T1000 (cell line): Measurements from ENCODE around the gene GATA5.
"Not testable (repeated sequence)": the region's sequence is repeated elsewhere in the genome, so short reads cannot be mapped to it uniquely, and the experiment has no call there.

Experiments used
- DNase-seq: peaks from one replicate; lab custom pipeline; 2025; ENCODE audit warnings: mixed read lengths; lab: John Stamatoyannopoulos, UW

The GATA5 gene

DNA sequence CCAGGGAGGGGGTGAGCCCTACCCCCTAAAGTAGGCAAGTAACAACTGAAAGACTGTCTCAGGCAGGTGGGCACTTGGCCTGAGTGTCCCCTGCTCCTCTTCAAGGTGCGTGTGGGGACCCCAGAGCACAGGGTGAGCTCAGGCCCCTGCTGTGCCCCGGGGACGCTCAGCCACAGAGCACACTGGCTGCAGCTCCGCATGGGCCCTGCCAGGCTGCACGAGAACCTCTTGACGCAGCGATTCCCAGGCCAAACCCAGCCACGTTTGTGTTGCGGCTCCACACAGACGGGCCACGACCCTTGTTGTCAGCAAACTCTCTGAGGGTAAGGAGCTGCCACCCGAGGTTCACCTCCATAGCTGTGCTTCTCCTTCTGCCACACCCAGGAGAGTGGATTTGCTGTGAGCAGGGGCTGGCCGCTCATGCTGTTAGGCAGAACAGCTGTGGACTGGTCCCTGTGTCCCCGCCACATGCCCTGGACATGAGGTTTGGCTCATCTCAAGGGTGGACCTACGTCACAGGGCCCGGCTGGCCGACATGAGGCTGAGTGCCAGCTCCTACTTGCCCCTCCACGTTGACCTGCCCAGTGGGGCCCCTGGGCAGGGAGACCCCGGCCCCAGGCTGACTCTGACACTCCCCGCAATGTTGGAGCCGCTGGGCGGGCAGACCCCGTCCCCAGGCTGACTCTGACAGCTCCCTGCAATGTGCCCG, 29.7 kb upstream of the GATA5 start:
- no peak for DNase-seq

DNA sequence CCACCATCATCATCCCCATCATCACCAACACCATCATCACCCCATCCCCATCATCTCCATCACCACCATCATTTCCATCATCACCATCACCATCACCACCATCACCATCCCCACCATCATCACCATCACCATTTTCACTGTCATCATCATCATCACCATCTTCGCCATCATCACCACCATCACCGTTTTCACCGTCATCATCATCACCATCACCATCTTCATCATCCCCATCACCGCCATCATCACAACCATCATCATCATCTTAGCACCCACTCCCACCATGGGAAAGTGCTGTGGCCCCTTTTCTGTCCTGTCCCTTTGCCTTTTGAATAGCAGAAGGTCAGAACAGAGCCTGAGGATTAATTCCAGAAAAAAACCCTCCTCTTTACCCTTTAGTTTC, 28.5 kb upstream of the GATA5 start:
- DNase-seq: no peak

DNA sequence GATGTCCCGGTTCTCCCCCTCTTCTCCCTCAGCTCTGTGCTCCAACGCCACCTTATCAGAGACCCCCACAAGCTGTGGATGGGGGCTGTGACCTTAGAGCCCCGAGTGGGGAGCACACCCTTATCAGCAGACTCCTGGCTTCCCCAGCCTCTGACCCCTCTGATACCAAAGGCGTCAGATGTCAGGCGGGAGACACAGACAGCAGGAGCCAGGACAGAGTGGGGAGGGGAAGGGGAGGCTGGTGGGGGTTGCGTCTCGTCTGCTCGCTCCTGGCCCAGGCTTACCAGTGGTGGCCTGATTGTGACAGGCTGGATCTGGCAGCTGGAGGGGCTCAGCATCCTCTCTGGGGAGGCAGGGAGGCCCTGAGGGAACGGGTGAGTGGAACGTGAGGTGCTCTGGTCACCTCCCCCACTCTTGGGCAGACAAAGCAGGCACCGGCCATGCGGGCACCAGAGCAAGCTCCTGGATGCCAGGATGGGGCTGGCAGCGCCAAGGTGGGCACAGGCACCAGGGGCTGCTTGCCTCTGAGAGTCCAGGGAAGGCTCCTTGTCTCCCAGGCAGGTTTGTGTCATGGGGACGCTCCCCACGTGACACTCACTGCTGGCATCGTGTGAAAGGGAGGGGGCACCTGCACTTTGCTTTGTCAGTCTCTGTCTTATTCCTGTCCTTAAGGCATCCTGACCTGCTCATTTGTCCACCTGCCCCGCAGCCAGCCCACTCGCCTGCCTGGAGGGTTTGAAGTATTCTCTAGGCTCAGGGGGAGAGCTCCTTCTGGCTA, 27.8 kb upstream of the GATA5 start:
- DNase-seq: no peak

DNA sequence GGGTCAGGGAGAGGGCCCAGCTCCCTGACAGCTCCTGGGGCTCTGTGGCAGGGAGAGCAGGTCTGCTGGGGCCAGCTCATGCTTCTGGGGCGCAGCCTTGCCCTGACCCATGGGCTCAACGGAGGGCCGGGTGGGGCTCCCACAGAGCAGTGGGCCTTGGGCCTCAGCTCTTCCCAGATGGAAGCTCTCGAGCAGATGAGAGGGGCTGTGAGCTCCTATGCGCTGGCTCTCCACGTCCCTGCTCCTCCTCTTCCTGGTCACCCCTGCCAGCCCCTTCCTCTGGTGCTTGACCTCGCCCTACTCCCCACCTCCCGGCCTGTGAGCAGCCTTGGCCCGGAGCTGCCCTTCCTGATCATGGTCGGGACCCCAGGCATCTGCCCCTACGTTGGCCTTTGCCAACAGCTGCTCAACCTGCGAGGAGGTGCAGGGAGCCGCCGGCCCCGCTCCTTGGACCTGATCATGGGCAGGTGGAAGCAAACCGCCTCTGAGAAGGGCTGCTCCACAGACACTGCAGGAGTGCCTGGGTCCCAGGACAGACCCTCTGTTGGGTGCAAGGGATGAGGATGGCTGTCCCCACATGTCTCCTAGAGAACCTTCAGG, 26.8 kb upstream of the GATA5 start:
- no peak for DNase-seq

DNA sequence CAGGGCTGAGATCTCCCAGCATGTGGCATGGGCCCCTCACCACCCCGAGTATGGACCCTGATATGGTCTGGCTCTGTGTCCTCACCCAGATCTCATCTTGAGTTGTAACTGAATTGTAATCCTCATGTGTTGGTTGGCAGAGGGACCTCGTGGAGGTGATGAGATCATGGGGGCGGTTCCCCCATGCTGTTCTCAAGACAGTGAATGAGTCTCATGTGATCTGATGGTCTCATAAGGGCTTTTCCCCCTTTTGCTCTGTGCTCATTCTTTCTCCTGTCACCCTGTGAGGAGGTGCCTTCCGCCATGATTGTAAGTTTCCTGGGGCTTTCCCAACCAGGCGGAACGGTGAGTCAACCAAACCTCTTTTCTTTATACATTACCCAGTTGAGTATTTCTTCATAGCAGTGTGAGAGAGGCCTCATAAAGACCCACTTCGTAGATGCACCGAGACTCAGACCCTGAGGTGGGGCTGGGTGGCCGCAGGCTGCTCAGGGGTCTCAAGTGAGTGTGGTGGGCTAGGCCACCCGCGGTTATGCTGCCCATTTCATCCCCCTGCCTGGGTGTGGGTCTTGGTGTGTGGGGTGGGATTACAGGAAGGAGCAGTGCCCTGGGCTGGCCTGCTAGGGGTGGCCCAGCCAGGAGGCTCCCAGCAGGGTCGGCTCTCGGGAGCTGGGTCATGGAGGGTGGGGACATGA, 26.2 kb upstream of the GATA5 start:
- no peak for DNase-seq

DNA sequence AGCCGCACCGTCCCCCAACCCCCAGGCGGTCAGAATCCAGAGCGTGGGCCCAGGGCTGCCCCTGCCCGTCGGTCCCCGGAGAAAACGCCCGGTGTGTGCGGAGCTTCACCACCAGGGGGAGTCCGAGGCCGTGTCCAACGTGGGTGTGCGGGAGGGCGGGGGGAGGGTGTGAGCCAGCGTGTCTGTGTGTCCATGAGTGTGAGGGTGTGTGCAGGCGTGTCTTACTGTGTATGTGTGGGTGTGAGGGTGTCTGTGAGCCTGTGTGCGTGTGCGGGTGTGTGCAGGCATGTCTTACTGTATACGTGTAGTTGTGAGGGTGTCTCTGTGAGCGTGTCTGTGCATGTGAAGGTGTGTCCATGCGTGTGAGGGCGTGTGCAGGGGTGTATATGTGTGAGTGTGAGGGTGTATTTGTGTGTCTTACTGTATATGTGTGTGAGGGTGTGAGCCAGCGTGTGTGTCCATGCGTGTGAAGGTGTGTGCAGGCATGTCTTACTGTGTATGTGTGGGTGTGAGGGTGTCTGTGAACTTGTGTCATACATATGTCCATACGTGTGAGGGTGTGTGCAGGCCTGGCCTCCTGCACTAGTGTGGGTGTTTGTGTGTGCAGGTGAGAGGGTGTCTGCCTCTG, 24.6 kb upstream of the GATA5 start:
- DNase-seq: no peak

DNA sequence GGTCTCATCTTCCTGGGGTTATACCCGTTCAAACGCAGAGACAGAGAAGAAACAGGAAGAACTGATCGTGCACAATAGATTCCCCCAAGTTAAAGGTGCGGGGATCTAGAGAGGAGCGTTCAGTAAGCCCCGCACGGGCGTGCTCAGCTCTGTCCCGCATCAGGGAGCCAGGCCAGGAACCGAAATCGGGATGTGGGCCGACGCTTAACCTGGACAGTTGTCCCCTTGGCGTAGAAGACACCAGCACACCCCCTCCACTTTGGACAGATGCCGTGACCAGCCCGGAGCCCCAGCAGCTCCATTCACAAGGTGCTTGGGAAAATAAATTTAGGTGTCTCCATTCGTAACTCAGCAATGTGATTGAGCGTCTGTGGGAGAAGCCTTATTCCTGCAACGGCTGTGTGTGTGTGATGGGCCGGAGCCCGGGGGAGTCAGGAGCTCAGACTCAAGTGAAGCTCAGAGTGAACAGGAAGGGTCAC, 24.0 kb upstream of the GATA5 start:
- no peak for DNase-seq

DNA sequence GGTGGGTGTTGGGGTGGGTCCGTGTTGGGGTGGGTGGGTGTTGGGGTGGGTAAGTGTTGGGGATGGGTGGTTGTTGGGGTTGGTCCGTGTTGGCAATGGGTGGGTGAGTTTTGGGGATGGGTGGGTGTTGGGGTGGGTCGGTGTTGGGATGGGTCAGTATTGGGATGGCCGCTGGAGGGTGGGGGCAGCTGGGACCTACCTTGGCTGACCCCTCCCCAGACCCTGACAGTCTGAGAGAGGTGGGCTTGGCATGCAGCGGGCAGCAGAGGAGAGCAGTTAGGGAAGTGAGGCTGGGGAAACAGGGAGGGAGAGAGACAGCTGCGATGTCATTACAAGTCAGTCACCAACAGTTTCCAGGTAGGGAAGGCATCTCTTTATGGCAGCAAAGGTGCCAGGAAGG, 23.1 kb upstream of the GATA5 start:
- no peak for DNase-seq

DNA sequence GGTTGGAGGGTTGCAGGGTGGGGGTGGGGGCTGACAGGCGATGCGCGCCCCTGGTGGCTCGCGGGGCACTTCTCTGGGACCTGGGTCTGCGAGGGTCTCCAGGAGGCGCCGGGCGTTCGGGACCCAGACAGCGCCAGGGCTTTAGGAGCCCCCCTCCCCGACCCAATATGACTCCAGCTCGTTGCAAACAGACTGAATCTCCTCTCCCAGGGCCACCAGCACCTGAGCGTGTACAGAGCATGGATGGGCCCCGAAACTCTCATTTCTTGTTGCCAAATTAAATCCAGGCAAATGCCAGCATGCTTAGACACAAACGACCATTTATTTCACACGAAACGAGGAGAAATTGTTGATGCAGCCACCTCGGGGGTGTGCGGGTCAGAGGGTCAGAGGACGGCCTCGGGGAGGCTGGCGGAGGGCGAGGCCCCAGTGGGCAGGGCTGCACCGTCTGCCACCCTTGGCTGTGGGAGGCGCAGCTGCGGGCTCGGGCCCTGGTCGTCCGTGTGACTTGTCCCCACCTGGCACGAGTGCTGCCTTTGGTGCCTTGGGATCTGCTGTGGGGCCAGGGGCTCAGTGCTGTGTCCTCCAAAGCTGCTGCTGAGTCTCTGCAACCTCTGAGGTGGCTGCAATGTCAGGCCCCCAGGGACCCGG, 20.9 kb upstream of the GATA5 start:
- DNase-seq: no peak

DNA sequence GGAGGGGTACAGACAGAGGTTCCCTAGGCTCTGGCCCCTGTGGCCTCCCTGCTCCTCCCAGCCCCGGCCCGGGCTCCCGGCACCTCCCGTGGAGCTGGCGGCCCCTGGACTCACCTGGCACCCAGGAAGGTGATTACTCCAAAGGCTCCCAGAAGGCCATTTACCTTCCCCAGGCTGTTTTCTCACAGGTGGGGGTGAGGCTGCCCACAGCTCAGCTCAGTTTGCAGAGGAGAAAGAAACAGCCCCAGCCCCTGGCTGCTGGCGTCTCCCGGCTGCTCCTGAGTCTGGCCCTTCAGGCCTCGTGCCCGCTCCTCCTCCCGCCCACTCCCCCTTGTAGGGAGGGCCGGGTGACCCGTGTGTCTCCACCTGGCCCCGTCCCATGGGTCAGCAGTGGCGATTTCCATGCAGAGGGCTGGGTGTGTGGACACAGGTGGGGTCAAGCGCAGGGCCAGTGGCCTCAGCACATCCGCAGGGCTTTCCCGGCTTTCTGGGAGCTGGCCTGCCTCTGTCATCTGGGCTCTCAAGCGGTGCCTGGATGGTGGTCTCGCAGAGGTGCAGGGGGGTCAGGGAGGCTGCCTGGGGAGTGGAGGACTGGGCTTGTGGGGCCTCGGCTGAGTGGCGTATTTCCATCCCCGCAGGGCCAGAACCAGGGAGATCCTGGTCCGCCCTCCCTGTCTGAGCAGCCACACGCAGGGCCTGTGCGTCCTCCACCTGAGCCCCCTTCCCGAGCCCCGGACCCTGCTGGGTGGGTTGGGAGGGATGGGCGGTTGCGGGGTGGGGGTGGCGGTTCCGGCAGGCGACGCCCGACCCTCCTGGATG, 20.2 kb upstream of the GATA5 start:
- DNase-seq: no peak

DNA sequence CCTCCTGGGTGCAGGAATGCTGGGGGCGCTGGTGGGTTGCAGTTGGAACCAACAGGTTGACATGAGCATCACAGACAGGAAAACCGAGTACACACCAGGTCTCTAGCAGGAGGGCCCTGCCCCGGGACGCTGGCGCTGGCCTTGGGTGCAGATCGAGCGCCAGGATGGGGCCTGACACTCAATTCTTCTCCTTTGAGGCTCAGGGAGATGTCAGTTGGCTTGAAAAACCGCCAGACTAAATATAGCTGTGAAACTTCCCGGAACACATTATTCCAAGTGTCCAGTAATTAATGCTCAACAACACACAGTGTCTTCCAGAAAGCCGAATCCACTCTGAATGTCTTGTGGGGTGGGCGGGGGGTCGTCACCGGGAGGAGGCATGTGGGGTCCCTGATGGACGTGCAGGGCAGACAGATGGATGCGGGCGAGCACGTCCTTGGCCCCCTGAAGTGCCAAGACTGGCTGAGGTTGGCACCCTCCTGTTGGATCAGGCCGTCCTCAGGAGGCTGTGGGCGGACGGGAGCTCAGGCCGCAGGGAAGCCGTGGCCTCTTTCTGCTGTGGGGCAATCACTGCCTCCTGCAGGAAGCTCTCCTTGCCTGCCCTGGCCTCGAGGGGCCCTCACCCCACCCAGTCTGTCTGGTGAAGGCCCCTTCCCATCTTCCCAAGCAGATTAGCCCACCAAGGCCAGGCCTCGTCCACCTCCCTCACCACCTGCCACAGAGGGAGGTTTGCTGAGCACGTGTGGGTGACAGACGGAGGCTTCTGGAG, 19.4 kb upstream of the GATA5 start:
- no peak for DNase-seq

DNA sequence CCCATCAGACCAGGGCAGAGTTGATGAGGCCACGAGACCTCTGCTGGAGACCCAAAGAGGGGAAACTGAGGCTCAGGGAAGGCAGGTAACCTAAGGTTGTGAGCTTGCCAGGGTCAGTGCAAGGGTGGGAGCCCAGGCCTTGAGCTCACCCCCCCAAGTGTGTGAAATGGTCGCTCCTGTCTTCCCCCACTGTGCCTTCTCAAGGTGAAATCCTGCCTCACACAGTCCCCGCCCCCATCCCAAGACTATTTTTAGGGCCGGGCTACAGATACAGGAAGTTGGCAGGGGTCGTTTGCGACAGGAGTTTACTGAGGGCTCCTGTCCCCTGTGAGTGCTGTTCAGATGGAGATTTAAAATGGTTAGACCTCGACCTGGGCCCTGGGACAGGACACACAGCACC, 18.7 kb upstream of the GATA5 start:
- no peak for DNase-seq

DNA sequence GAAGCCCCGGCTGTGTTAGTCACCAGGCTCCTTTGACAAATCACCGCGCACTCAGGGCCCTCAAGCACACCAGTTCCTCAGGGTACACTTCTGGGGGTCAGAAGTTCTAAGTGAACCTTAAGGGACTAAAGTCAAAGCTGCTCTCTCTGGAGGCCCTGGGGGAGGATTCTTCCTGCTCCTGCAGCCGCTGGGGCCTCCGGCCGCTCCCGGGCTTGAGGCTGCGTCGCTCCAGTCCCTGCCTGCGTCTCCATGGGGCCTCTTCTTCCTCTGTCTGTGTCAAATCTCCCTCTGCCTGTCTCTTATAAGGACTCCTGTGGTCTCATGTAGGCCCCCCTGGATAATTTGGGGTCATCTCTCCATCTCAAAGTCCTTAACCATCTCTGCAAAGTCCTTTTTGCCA, 18.1 kb upstream of the GATA5 start:
- no peak for DNase-seq

DNA sequence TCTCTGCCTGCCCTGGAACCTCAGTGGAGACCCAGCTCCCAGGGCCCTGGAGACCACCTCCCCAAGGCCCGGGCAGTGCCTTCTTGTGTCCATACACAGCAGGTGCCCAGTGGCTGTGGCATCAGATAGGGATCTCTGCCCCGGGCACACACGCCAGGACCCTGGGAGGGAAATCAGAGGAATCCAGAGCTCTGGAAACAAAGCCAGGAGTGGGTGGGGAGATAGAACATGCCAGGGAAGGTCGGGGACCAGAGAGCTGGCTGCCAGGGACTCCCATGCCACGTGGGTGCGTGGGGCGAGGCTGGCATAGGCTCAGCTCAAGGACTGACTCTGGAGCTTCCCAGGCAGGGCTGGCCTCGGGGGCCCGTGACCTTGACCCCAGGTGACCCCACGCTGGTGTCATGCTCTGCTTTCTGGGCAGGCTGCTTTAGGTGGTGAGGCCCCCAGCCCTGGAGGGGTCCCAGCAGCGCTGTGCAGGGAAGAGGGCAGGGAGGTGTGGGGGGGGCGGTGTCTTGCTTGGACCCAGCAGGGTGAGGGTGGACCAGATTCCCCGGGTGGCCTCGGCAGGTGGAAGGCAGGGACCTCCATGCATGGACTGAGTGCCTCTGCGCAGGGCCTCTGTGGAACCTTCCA, 17.6 kb upstream of the GATA5 start:
- no peak for DNase-seq

DNA sequence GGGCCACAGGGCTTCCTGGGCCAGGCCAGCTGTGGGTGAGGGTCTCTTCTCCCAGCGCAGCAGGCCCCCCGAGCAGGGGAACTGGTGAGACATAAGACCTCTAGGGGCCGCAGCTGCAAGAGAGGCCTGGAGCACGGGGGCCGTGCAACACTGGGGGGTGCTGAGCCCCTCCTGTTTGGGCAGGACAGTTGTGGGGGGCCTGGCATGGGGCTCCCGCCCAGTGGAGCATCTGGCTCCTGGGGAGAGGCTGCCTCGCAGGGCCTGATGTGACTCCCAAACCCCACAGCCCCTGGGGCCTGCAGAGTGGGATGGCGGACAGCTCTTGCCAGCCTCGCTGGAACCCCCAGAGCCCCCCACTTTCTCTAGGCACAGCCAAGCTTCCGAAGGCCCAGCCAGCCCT, 16.9 kb upstream of the GATA5 start:
- DNase-seq: no peak

DNA sequence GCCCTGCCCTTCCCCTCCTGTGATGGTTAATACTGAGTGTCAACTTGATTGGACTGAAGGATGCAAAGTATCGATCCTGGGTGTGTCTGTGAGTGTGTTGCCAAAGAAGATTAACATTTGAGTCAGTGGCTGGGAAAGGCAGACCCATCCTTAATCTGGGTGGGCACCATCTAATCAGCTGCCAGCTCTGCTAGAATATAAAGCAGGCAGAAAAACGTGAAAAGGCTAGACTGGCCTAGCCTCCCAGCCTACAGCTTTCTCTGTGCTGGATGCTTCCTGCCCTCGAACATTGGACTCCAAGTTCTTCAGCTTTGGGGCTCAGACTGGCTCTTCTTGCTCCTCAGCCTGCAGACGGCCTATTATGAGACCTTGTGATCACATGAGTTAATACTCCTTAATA, 15.0 kb upstream of the GATA5 start:
- DNase-seq: not testable (repeated sequence)

DNA sequence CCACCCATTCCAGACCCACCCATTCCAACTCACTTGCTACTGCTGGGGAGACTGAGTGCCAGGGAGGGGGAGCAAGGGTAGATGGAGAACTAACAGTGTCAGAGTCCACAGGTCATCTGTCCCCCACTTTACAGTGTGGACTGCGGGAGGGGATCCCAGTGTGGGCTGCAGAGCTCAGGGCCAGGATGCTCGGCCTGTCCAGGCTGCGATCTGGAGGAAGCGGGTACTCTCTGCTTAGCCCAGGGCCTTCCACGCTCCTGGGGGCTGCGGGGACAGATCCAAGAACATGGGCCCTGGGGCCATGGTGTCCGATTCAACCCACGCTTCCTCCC, 14.1 kb upstream of the GATA5 start:
- DNase-seq: no peak

DNA sequence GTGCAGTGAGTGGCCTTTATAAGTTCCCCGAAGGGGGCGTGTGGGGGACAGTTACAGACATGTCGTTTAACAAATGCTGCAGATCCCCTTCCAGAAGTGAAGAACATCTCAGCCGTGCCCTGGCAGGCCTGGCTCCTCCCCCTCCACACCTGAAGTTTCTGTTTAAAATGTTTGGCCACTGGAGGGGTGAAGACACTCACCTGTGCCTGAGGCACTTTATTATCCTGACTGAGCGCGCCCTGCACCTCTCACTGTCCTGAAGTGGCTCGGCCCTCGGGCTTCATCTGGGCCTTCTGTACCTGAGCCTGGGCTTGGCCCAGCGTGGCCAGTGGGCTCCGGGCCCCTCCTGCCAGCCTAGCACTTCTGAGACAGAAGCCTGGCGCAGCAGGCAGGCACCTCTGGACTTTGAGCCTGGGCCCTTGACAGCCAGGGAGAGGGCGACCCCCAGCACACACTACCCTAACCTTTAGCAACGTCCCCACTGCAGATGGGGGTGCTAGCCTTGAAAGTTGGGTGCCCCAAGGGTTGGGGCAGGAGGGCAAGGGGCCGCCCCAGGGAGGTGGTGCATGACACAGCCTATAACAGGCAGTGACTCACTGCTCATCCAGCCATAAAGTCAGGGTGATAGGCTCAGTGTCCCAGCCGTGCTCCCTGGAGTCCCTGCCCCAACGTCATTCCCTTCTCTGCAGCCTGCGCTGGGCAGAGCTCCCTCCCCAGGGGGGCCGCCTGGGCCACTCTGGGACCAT, 13.6 kb upstream of the GATA5 start:
- no peak for DNase-seq

DNA sequence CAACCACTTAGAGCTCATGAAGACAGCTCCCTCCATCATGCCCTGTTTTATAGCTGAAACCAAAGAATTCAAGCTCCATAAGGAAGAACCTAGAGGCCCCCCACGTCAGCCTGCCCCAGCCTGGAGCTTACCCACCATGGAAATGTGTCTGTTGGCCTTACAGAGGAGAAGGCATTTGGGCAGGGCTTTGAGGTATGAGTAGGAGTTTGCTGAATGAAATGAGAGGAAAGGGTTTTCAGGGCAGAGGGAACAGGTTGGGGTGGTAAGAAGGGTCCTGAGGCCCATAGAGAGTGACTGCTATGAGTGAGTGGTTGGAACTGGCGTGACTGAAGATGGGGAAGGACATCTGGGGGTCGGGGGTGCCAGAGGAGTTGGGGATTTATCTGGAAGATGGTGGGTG, 12.7 kb upstream of the GATA5 start:
- DNase-seq: no peak
